DMS 273 (cell line): ENCODE results near the gene ADAM11.

Experiments used
- DNase-seq: peaks from one replicate; lab custom pipeline; 2025; ENCODE audit not compliant: unreplicated experiment; lab: John Stamatoyannopoulos, UW

Gene ADAM11

GRCh38 chr17:44829523-44830358 lies 71.0 kb downstream of the ADAM11 start, which contains the start of gene GJC1:
Gene GJC1, minus strand, starts transcription at chr17:44830287. Its CDS starts 24,470 bp downstream, at chr17:44805817.
- DNase-seq, result peak; percentile 77

- peak; percentile 71 for DNase-seq
Observed at GRCh38 chr17:44830359-44831288, 71.8 kb downstream of the ADAM11 start.

DNA sequence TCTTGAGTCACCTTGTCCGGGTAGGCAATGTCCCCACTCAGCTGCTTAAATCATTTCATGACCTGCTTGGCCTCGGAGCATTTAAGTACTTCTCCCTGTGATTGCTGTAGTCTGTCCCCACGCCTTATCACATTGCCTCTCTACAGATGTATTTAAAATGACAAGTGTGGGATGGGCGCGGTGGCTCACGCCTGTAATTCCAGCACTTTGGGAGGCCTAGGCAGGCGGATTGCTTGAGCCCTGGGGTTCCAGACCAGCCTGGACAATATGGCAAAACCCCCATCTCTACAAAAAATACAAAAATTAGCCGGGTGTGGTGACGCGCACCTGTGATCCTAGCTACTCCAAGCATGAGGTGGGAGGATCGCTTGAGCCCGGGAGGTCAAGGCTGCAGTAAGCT lies 72.6 kb downstream of the ADAM11 start:
- DNase-seq, result no peak
